ENCODE measurements around the gene HAL. TPM values are rescaled to one million over a fixed set of nuclear protein-coding genes. Genes with fewer than 3 reads are reported as not detected.
A peak's percentile ranks its signal among the peaks of the same experiment; 100 is the strongest.

HAL gene
- total and polyA plus RNA-seq, 2 of the 13 experiments (the other 11 are each of a cell fraction or from before 2014, with no cell fraction given): 0.89 to 37.8 TPM

DNA sequence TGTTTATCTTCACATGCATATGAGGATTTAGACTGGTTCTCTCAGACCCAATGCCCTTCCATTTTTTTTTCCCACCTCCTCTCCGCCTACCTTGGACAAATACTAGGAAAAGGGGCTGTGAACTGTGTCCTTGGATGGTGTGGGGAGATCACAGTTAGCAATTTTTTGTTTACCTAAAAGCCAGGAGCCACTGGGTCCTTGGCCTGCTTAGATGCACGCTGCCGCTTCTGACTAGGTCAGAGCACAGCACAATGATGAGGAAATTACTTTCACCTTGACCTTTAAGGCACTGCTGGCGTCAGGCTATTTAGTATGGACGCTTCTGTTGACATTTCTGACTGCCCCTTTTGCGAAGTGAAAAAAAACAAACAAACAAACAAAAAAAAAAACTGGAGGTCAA is 55.6 kb downstream of the HAL start (continued):
- peak; percentile 79; the same call in 1 of the 2 replicates for TF ChIP-seq ZNF280D (CRISPR knock-in tag; IDR thresholded peaks at IDR 0.05)
- TF ChIP-seq PHF8 (CRISPR knock-in tag; IDR thresholded peaks at IDR 0.05): no peak; the same call in 1 of the 2 replicates
- peak; percentile 74; the same call in 1 of the 2 replicates for TF ChIP-seq ARID4A (CRISPR knock-in tag; IDR thresholded peaks at IDR 0.05; ENCODE audit: borderline replicate concordance)
- TF ChIP-seq, protein P1, sequence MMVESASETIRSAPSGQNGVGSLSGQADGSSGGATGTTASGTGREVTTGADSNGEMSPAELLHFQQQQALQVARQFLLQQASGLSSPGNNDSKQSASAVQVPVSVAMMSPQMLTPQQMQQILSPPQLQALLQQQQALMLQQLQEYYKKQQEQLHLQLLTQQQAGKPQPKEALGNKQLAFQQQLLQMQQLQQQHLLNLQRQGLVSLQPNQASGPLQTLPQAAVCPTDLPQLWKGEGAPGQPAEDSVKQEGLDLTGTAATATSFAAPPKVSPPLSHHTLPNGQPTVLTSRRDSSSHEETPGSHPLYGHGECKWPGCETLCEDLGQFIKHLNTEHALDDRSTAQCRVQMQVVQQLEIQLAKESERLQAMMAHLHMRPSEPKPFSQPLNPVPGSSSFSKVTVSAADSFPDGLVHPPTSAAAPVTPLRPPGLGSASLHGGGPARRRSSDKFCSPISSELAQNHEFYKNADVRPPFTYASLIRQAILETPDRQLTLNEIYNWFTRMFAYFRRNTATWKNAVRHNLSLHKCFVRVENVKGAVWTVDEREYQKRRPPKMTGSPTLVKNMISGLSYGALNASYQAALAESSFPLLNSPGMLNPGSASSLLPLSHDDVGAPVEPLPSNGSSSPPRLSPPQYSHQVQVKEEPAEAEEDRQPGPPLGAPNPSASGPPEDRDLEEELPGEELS (CRISPR knock-in tag; IDR thresholded peaks at IDR 0.05): peak; percentile 100
- no peak for TF ChIP-seq CBX1 (IDR thresholded peaks at IDR 0.05; ENCODE audit: low read depth)
- no peak for TF ChIP-seq ZNF124 (CRISPR knock-in tag; IDR thresholded peaks at IDR 0.05)
- TF ChIP-seq ZNF24 (IDR thresholded peaks at IDR 0.05): no peak
- no peak for TF ChIP-seq ZNF556 (CRISPR knock-in tag; IDR thresholded peaks at IDR 0.05; ENCODE audit: borderline replicate concordance)
- TF ChIP-seq SMAD3 (CRISPR knock-in tag; IDR thresholded peaks at IDR 0.05): peak; percentile 80
- TF ChIP-seq ZBTB44 (CRISPR knock-in tag; IDR thresholded peaks at IDR 0.05): no peak
- TF ChIP-seq RCOR2 (CRISPR knock-in tag; IDR thresholded peaks at IDR 0.05): 0 out of 2 replicates have a peak, but pooled peaks have one; percentile 69
- TF ChIP-seq ZNF383 (CRISPR knock-in tag; IDR thresholded peaks at IDR 0.05; ENCODE audit: borderline replicate concordance): no peak
- TF ChIP-seq ZNF660 (CRISPR knock-in tag; IDR thresholded peaks at IDR 0.05; ENCODE audit: borderline replicate concordance, low read depth): no peak
- no peak for TF ChIP-seq U2AF1 (optimal IDR thresholded peaks at IDR 0.05; ENCODE audit: low read depth, low read length)
- no peak for TF ChIP-seq PRDM4 (CRISPR knock-in tag; IDR thresholded peaks at IDR 0.05; ENCODE audit: borderline replicate concordance)
- no peak for TF ChIP-seq ZNF543 (CRISPR knock-in tag; IDR thresholded peaks at IDR 0.05)
- peak; percentile 95 for TF ChIP-seq HDAC2 (CRISPR knock-in tag; IDR thresholded peaks at IDR 0.05)
